Adrenal gland (tissue), 12 donors: ENCODE data around the gene USP1. TPM values are rescaled to one million over a fixed set of nuclear protein-coding genes. Genes with fewer than 3 reads are reported as not detected.

Experiments
- DNase-seq, 7 donors: peaks; one replicate each; pipeline ENCODE4 v3.0.0-alpha.2; 2019 to 2020
- H3K27ac ChIP-seq, 5 donors: fragments of 200-600 bp; sonication (generic) in 4 of 5; 1 replicate in 3 of 5; 2 replicates in 2 of 5; pipeline versions ENCODE4 v1.5.1 to v1.8.0; 2016 to 2020; ENCODE audit warnings: mild to moderate bottlenecking in 1 of 5
- H3K27me3 ChIP-seq: fragments of 200-600 bp; 2 replicates; pipeline ENCODE4 v1.8.0; 2021
- H3K36me3 ChIP-seq, 2 donors: fragments of 200-600 bp; replicated peaks in 1 of 2; 1 replicate in 1 of 2; 2 replicates in 1 of 2; pipeline versions ENCODE4 v1.5.1 to v1.8.0; 2018 to 2022
- H3K4me1 ChIP-seq, 2 donors: fragments of 200-600 bp; replicated peaks in 1 of 2; 1 replicate in 1 of 2; 2 replicates in 1 of 2; pipeline versions ENCODE4 v1.5.1 to v1.8.0; 2018 to 2021
- H3K4me3 ChIP-seq, 4 donors: fragments of 200-600 bp; sonication (generic) in 3 of 4; one replicate each; pipeline ENCODE4 v1.5.1; 2016 to 2018
- H3K9me3 ChIP-seq, 3 donors: fragments of 200-600 bp; sonication (generic) in 1 of 3; replicated peaks in 1 of 3; 1 replicate in 2 of 3; 2 replicates in 1 of 3; pipeline versions ENCODE4 v1.5.1 to v1.8.0; 2016 to 2021
- CTCF ChIP-seq, 6 experiments: fragments of 450-650 bp in 4 of 6; fragments of 200-600 bp in 2 of 6; sonication (generic) in 1 of 6; IDR thresholded peaks; 1 replicate in 5 of 6; 2 replicates in 1 of 6; pipeline versions ENCODE4 v1.5.1 to v1.8.0; 2016 to 2021; ENCODE audit warnings: antibody characterized with exemption in 6 of 6, mild to moderate bottlenecking in 2 of 6, moderate library complexity in 1 of 6
- POLR2A ChIP-seq, 2 donors: fragments of 450-650 bp; IDR thresholded peaks; one replicate each; pipeline ENCODE4 v1.6.1; 2017; ENCODE audit warnings: antibody characterized with exemption in 2 of 2, mild to moderate bottlenecking in 2 of 2, moderate library complexity in 1 of 2
- WGBS, 4 donors: extraction: QIAGEN DNeasy Blood & Tissue Kit in 2 of 4; methylation state at CpG; one replicate each; pipeline versions ENCODE4 v1.1.5 to v1.1.7; 2013 to 2017; 5-methylcytosine and 5-hydroxymethylcytosine counted together
- intact Hi-C, 2 donors: fragments of 100-400 bp; cut with DNase I; formaldehyde crosslinking; loops; one replicate each; pipeline versions ENCODE4 v1.14.1 to v1.15.0; 2022 to 2023
- polyA plus RNA-seq, 3 donors: library from polyadenylated mRNA; stranded (reverse); fragments of 200-250 nt in 2 of 3; fragments of 350-450 nt in 1 of 3; fragmentation: Illumina TruSeq in 1 of 3; extraction: RNeasy Lipid Tissue Mini Kit (QIAGEN cat#74804) in 1 of 3; gene quantifications; one replicate each; pipeline ENCODE4 v1.2.3, GENCODE V29; 2013 to 2014
- total RNA-seq, 9 donors: library from RNA; depleted of rRNA in 4 of 9; stranded (reverse); fragments of >200 nt in 4 of 9; fragments of 120-200 nt in 1 of 9; fragmentation: NEBNext Ultra II Directional in 1 of 9; extraction: Animal tissue kit (Norgen Biotek cat#: 25700) in 1 of 9; gene quantifications; one replicate each; pipeline versions ENCODE4 v1.1.0 to v1.2.4, GENCODE V29; 2013 to 2023
- donor health status: healthy with polysubstance abuse.
- donor health status: Bipolar disorder and iron deficiency.
- donor health status: DM: yes; HTN: yes; CAD: no.
- donor health status: DM: no; HTN: no; CAD: no.
- donor health status: DM: no; HTN: no; CAD: no.
- donor health status: DM: yes; HTN: yes; CAD: no.

Gene USP1
- total and polyA plus RNA-seq, 12 donors = 4.1 to 26.1 (median 17.0) TPM

DNA sequence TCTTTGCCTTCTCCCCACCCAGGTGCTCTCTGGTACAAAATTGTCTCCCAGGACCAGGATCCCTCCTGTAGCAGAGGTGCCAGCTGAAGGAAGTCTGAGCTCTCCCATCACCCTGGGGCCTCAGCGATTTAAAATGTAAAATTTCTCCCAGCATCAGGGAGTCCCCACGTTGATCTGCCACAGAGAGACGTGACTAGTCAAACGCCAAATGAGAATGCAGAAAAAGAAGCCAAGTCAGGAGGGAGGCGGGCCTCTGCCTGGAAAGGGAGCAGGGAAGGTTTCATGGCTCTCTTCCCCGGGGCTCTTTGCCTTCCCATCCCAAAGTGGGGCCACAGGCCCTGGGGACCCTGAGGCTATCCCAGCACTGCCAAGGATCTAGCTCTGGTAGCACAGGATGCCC is 40.0 kb upstream of the USP1 start:
- Histone ChIP-seq H3K36me3 (no peaks in the 10 kb centered on the region), H3K4me3 (no peak overlapping the region), H3K27me3 (no peaks in the 10 kb centered on the region), H3K27ac (no peak overlapping the region), H3K4me1 (no peaks in the 10 kb centered on the region), H3K9me3 (no peaks in the 10 kb centered on the region)
- no peak for DNase-seq
- intact Hi-C loops = no loop called here
- TF ChIP-seq POLR2A (IDR thresholded peaks at IDR 0.05) = no peak
- TF ChIP-seq CTCF (IDR thresholded peaks at IDR 0.05) = no peak
- WGBS, 4 donors = 52 to 66% (median 61%) methylated on average over 6 of the region's 6 CpGs

DNA sequence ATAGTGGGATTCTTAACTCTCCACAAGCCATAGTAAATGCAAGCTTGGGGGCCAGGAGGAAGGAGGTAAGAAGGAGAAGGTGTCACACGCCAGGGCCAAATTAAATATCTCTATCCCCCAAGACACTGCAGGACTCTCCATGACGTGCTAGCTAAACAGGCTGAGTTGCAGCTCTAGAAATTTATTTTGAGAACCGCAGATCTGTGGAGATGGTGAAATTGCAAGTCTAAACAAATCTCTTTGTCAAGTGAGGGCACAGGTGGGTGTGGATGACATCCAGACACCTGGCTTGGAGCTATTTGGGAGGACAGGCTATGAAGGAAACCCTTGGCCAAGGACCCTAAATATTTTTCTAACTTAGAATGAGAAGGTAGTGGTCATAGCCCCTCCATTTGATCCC is 39.5 kb upstream of the USP1 start:
- no peak for TF ChIP-seq POLR2A (IDR thresholded peaks at IDR 0.05)
- TF ChIP-seq CTCF (IDR thresholded peaks at IDR 0.05) = no peak
- no peak overlapping the region for H3K27ac ChIP-seq
- no peaks in the 10 kb centered on the region for H3K4me1 ChIP-seq
- no peaks in the 10 kb centered on the region for H3K36me3 ChIP-seq
- H3K4me3 ChIP-seq = no peak overlapping the region
- WGBS, 4 donors = 87 to 88% (median 88%) methylated on average over 3 of the region's 3 CpGs
- intact Hi-C loops = no loop called here
- H3K9me3 ChIP-seq = no peaks in the 10 kb centered on the region
- DNase-seq = no peak
- H3K27me3 ChIP-seq = no peaks in the 10 kb centered on the region

GRCh38 chr1:62398377-62398776 is 38.5 kb upstream of the USP1 start:
- Histone ChIP-seq H3K27ac (no peak overlapping the region), H3K4me1 (no peaks in the 10 kb centered on the region), H3K9me3 (no peaks in the 10 kb centered on the region), H3K36me3 (no peaks in the 10 kb centered on the region), H3K4me3 (no peak overlapping the region), H3K27me3 (no peaks in the 10 kb centered on the region)
- intact Hi-C loops = no loop called here
- DNase-seq = no peak
- WGBS, 4 donors = 71 to 89% (median 84%) methylated on average over 6 to 8 of the region's 8 CpGs
- TF ChIP-seq CTCF (IDR thresholded peaks at IDR 0.05) (no peak), POLR2A (IDR thresholded peaks at IDR 0.05) (no peak)

GRCh38 chr1:62401034-62401760 is 35.7 kb upstream of the USP1 start:
- H3K4me3 ChIP-seq = no peak overlapping the region
- no peak overlapping the region for H3K27ac ChIP-seq
- DNase-seq = no peak
- H3K36me3 ChIP-seq = no peaks in the 10 kb centered on the region
- TF ChIP-seq POLR2A (IDR thresholded peaks at IDR 0.05) = no peak
- intact Hi-C loops = no loop called here
- no peaks in the 10 kb centered on the region for H3K27me3 ChIP-seq
- H3K9me3 ChIP-seq = no peaks in the 10 kb centered on the region
- no peaks in the 10 kb centered on the region for H3K4me1 ChIP-seq
- 78 to 89% (median 84%) methylated on average over 5 of the region's 5 CpGs for WGBS, 4 donors

DNA sequence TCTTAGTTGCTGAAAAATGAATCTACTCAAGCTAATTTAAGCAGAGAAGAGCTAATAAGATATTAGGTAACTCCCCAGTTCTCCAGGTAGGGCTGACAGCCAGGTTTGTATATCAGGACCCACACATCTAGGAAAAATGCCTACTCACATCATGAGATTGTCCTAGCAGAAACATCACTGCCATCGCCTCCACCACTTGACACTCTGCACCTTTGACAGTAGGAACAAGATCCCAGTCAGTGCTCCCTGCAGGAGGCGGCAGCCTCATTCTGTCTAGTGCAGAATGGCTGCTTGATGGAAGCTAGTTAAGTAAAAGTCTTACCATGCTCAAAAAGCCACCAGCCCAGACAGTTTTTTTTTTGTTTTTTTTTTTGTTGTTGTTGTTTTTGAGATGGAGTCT is 31.6 kb upstream of the USP1 start:
- Histone ChIP-seq H3K4me3 (no peak overlapping the region), H3K27ac (no peak overlapping the region), H3K4me1 (no peaks in the 10 kb centered on the region), H3K9me3 (no peaks in the 10 kb centered on the region), H3K36me3 (no peaks in the 10 kb centered on the region), H3K27me3 (no peaks in the 10 kb centered on the region)
- intact Hi-C loops = loop anchor here in 1 of 2 donors (5.0 kb wide), 1 partner anchor 233 kb away; no protein-coding TSS in a partner anchor
- TF ChIP-seq CTCF (IDR thresholded peaks at IDR 0.05) (no peak), POLR2A (IDR thresholded peaks at IDR 0.05) (no peak)
- DNase-seq = no peak
- WGBS, 4 donors = 92 to 95% (median 93%) methylated on average over 2 of the region's 2 CpGs
